ENCODE data around the gene KCNQ2.

GRCh38 chr20:63471717-63471980, 806 bp downstream of the KCNQ2 start:
- no peak for TF ChIP-seq CTCF (IDR thresholded peaks at IDR 0.05; ENCODE audit: borderline replicate concordance, extremely low read depth, low read length, poor library complexity, severe bottlenecking)
- no peak for TF ChIP-seq EZH2 (IDR thresholded peaks at IDR 0.05; ENCODE audit: borderline replicate concordance, low read depth, low read length, severe bottlenecking)

All from DND-41 (cell line).